Left lung (tissue), 10 donors: ENCODE data around the gene TAL1. TPM values are rescaled to one million over a fixed set of nuclear protein-coding genes. Genes with fewer than 3 reads are reported as not detected.

Source experiments
- ATAC-seq: fragments of 200-7000 bp; cut with Tn5 transposase; one replicate; pipeline ENCODE4 v1.9.1; 2020; ENCODE audit warnings: moderate library complexity
- DNase-seq, 4 donors: peaks; one replicate each; pipeline ENCODE4 v3.0.0-alpha.2; 2013 to 2020
- H3K27ac ChIP-seq, 2 donors: fragments of 200-600 bp; sonication (generic) in 1 of 2; one replicate each; pipeline versions ENCODE4 v1.5.0 to v1.8.0; 2020 to 2021
- H3K27me3 ChIP-seq, 2 donors: fragments of 200-600 bp; sonication (generic) in 1 of 2; one replicate each; pipeline versions ENCODE4 v1.5.0 to v1.8.0; 2020 to 2021
- H3K36me3 ChIP-seq, 2 donors: fragments of 200-600 bp; sonication (generic) in 1 of 2; one replicate each; pipeline versions ENCODE4 v1.5.0 to v1.8.0; 2020 to 2021
- H3K4me1 ChIP-seq, 2 donors: fragments of 200-600 bp; one replicate each; pipeline ENCODE4 v1.8.0; 2021
- H3K4me3 ChIP-seq, 2 donors: fragments of 200-600 bp; sonication (generic) in 1 of 2; one replicate each; pipeline versions ENCODE4 v1.5.0 to v1.8.0; 2020 to 2021; ENCODE audit warnings: mild to moderate bottlenecking in 1 of 2
- H3K9me3 ChIP-seq, 2 donors: fragments of 200-600 bp; sonication (generic) in 1 of 2; one replicate each; pipeline versions ENCODE4 v1.5.0 to v1.8.0; 2020 to 2021
- intact Hi-C, 2 donors: fragments of 100-400 bp; cut with DNase I; formaldehyde crosslinking; loops; one replicate each; pipeline versions ENCODE4 v1.11.2 to v1.14.2; 2022
- polyA plus RNA-seq, 6 donors: library from polyadenylated mRNA; unstranded; fragments of 120-200 nt; gene quantifications; one replicate each; pipeline ENCODE4 v1.2.1, GENCODE V29; 2013; ENCODE audit not compliant: insufficient read length in 6 of 6
- total RNA-seq, 2 donors: library from RNA; stranded (reverse); fragmentation: NEBNext Ultra II Directional; extraction: Animal tissue kit (Norgen Biotek cat#: 25700); gene quantifications; one replicate each; pipeline ENCODE4 v1.2.1, GENCODE V29; 2021
- TF ChIP-seq, protein P1 (sequence below), 2 donors: fragments of 200-600 bp; sonication (generic) in 1 of 2; IDR thresholded peaks; one replicate each; pipeline versions ENCODE4 v1.5.0 to v1.8.0; 2021; ENCODE audit warnings: antibody characterized with exemption in 2 of 2
- donor health status: DM: no; HTN: yes; CAD: no.
- donor health status: DM: no; HTN: no; CAD: no.

TAL1 gene
- total and polyA plus RNA-seq, 8 donors = 8.4 to 13.3 (median 9.5) TPM

DNA sequence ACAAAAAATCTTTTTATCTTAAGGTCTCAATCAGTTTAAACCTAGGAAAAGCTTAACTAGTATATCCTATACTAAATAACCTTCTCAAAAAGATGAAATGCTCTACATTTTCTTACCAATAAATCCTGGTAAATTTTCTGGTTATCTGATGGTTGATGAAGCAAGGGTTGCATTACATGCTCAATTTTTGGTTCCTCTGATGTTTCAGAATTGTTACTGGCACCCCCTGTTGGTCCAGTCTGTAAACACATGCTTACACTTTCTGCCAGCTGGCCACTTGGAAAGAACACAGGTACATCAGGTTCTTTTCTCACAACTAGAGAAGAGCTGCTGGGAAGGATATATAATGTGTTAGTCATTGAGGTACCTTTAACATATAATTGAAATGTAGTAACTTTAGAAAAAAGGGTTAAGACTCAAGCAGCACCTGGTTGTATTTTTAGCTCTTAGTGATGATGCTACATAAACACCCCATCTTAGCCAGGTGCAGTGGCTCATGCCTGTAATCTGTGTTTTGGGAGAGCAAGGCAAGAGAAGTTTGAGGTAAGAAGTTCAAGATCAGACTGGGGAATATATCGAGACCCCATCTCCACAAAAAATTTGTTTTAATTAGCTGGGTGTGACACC lies 30.9 kb upstream of the TAL1 start:
- Histone ChIP-seq H3K27me3 (no peaks in the 10 kb centered on the region), H3K9me3 (no peaks in the 10 kb centered on the region), H3K36me3 (peaks cover 0 to 11% of the 10 kb centered on the region in 2 donors), H3K4me3 (no peak overlapping the region), H3K27ac (no peak overlapping the region), H3K4me1 (no peaks in the 10 kb centered on the region)
- TF ChIP-seq, protein P1, sequence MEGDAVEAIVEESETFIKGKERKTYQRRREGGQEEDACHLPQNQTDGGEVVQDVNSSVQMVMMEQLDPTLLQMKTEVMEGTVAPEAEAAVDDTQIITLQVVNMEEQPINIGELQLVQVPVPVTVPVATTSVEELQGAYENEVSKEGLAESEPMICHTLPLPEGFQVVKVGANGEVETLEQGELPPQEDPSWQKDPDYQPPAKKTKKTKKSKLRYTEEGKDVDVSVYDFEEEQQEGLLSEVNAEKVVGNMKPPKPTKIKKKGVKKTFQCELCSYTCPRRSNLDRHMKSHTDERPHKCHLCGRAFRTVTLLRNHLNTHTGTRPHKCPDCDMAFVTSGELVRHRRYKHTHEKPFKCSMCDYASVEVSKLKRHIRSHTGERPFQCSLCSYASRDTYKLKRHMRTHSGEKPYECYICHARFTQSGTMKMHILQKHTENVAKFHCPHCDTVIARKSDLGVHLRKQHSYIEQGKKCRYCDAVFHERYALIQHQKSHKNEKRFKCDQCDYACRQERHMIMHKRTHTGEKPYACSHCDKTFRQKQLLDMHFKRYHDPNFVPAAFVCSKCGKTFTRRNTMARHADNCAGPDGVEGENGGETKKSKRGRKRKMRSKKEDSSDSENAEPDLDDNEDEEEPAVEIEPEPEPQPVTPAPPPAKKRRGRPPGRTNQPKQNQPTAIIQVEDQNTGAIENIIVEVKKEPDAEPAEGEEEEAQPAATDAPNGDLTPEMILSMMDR (IDR thresholded peaks at IDR 0.05) = peak; percentile 61 to 64
- intact Hi-C loops = loop anchor here in 1 of 2 donors (5.0 kb wide), 1 partner anchor 71 kb away; the partner anchor contains the start of gene PDZK1IP1
- DNase-seq = peak in 2 of 4 donors; percentile 6 to 30
- peak; percentile 77 for ATAC-seq

DNA sequence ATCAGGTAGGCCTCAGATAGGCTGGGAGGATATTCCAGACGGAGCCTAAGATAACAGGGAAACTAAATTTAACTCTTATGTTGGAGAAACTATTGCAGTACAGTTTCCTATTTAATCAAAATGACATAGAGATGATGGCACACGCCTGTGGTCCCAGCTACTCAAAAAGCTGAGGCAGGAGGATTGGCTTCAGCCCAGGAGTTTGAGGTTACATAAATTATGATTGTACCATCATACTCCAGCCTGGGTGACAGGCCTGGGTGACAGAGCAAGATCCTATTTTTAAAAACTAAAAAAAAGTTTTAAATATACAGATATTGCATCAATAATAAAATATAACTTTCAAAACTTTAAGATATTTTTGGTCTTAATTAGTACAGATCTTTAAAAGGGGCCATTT lies 25.2 kb upstream of the TAL1 start:
- intact Hi-C loops = no loop called here
- no peak for ATAC-seq
- no peak overlapping the region for H3K4me3 ChIP-seq

DNA sequence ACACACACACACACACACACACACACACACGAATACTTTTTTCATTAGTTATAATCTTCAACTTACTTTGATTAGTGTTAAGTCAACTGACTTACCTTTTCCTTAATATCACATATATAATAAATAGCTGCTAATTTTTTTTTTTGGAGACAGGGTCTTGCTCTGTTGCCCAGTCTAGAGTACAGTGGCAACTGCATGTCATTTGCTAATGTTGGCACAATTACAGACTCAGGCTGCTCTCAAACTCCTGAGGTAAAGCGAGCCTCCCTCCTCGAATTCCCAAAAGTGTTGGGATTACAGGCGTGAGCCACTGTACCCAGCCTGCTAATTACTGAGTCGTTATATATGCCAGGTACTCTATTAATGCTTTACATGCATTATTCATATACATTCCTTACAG lies 20.8 kb upstream of the TAL1 start:
- intact Hi-C loops = no loop called here
- H3K4me3 ChIP-seq = no peak overlapping the region
- ATAC-seq = no peak
- TF ChIP-seq, protein P1 (IDR thresholded peaks at IDR 0.05) = no peak
- no peaks in the 10 kb centered on the region for H3K27me3 ChIP-seq
- no peaks in the 10 kb centered on the region for H3K9me3 ChIP-seq
- DNase-seq = no peak
- H3K4me1 ChIP-seq = no peaks in the 10 kb centered on the region
- no peak overlapping the region for H3K27ac ChIP-seq
- peaks cover 0 to 8% of the 10 kb centered on the region in 2 donors for H3K36me3 ChIP-seq

More for the DNA sequence above, 25.2 kb upstream of the TAL1 start:
- Histone ChIP-seq H3K27me3 (no peaks in the 10 kb centered on the region), H3K4me1 (no peaks in the 10 kb centered on the region), H3K9me3 (no peaks in the 10 kb centered on the region), H3K36me3 (peaks cover 0 to 17% of the 10 kb centered on the region in 2 donors), H3K27ac (no peak overlapping the region)
- DNase-seq = no peak
- TF ChIP-seq, protein P1 (IDR thresholded peaks at IDR 0.05) = no peak

DNA sequence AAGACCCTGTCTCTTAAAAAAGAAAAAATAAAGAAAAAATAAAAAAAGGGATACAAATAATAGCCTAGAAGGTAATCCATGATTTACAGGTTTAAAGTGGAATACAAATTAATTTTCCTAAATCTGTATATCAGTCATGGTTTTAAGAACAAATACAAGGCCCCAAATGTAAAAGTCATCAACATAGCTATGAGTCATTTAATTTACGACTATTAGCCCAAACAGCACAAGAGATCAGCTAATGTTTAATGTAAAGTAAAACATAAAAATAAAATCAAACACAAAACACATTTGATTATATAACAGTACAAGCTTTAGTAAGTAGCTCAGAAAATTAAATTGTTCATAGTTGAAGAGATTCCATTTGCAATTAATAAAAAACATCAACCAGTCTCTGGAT lies 20.3 kb upstream of the TAL1 start:
- Histone ChIP-seq H3K36me3 (peaks cover 0 to 8% of the 10 kb centered on the region in 2 donors), H3K4me1 (no peaks in the 10 kb centered on the region), H3K27me3 (no peaks in the 10 kb centered on the region), H3K9me3 (no peaks in the 10 kb centered on the region), H3K27ac (no peak overlapping the region), H3K4me3 (no peak overlapping the region)
- no peak for DNase-seq
- intact Hi-C loops = no loop called here
- TF ChIP-seq, protein P1 (IDR thresholded peaks at IDR 0.05) = no peak
- no peak for ATAC-seq

DNA sequence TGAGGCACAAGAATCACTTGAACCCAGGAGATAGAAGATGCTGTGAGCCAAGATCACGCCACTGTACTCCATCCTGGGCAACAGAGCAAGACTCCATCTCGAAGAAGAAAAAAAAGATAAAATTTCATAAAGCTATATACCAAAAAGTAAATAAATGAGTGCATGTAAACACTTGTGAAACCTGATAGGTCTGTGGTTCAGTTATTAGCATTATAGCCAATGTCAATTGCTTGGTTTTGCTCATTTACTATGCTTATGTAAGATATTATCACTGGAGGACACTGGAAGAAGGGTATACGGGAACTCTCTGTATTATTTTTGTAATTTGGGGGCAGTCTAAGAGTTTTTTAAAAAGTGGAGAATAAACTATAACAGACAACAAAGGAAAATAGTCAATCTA lies 17.7 kb upstream of the TAL1 start:
- Histone ChIP-seq H3K36me3 (peaks cover 0 to 3% of the 10 kb centered on the region in 2 donors), H3K27me3 (no peaks in the 10 kb centered on the region), H3K4me1 (no peaks in the 10 kb centered on the region), H3K4me3 (no peak overlapping the region), H3K9me3 (no peaks in the 10 kb centered on the region), H3K27ac (no peak overlapping the region)
- intact Hi-C loops = no loop called here
- DNase-seq = no peak
- no peak for ATAC-seq
- TF ChIP-seq, protein P1 (IDR thresholded peaks at IDR 0.05) = no peak
